MM.1S (cell line): ENCODE data around the gene CCM2L.

ENCODE experiments used
- DNase-seq: peaks from one replicate; pipeline ENCODE4 v3.0.0-alpha.2; 2015
- H2AFZ ChIP-seq: fragments of 300-600 bp; sonication (generic); 2 replicates; pipeline ENCODE4 v1.6.0; 2016; ENCODE audit warnings: antibody characterized with exemption, low read length
- H3F3A ChIP-seq: fragments of 300-600 bp; sonication (generic); 2 replicates; pipeline ENCODE4 v1.6.1; 2016; ENCODE audit warnings: mild to moderate bottlenecking, antibody characterized with exemption, low read length, moderate library complexity, mixed read lengths; ENCODE audit not compliant: insufficient read depth
- H3K27ac ChIP-seq: fragments of 300-600 bp; sonication (generic); 2 replicates; pipeline ENCODE4 v1.5.1; 2016; ENCODE audit warnings: mild to moderate bottlenecking, low read length
- H3K27me3 ChIP-seq: fragments of 300-600 bp; sonication (generic); replicated peaks from 2 replicates; pipeline ENCODE4 v1.6.0; 2016; ENCODE audit warnings: low read length; ENCODE audit not compliant: insufficient read depth
- H3K36me3 ChIP-seq: fragments of 300-600 bp; sonication (generic); replicated peaks from 2 replicates; pipeline ENCODE4 v1.6.1; 2016; ENCODE audit warnings: mild to moderate bottlenecking, low read length, mixed read lengths; ENCODE audit not compliant: insufficient read depth
- H3K4me1 ChIP-seq: fragments of 300-600 bp; sonication (generic); 2 replicates; pipeline ENCODE4 v1.6.1; 2016; ENCODE audit warnings: low read length, mixed read lengths
- H3K4me2 ChIP-seq: fragments of 300-600 bp; sonication (generic); 2 replicates; pipeline ENCODE4 v1.6.0; 2016; ENCODE audit warnings: low read depth, low read length
- H3K4me3 ChIP-seq: fragments of 300-600 bp; sonication (generic); 2 replicates; pipeline ENCODE4 v1.5.1; 2016; ENCODE audit warnings: low read length, mixed read lengths
- H3K79me2 ChIP-seq: fragments of 300-600 bp; sonication (generic); 2 replicates; pipeline ENCODE4 v1.6.1; 2016; ENCODE audit warnings: mixed run types, low read length, mixed read lengths
- H3K9ac ChIP-seq: fragments of 300-600 bp; sonication (generic); 2 replicates; pipeline ENCODE4 v1.6.1; 2016; ENCODE audit warnings: low read length, mixed read lengths
- H3K9me2 ChIP-seq: fragments of 300-600 bp; sonication (generic); replicated peaks from 2 replicates; pipeline ENCODE4 v1.6.1; 2016; ENCODE audit warnings: mild to moderate bottlenecking, low read length, mixed read lengths; ENCODE audit not compliant: insufficient read depth
- H3K9me3 ChIP-seq: fragments of 300-600 bp; sonication (generic); replicated peaks from 2 replicates; pipeline ENCODE4 v1.6.1; 2016; ENCODE audit warnings: mild to moderate bottlenecking, low read length, mixed read lengths; ENCODE audit not compliant: insufficient read depth
- H4K20me1 ChIP-seq: fragments of 300-600 bp; sonication (generic); 2 replicates; pipeline ENCODE4 v1.6.1; 2016; ENCODE audit warnings: mild to moderate bottlenecking, low read length, moderate library complexity, mixed read lengths; ENCODE audit not compliant: insufficient read depth
- CTCF ChIP-seq: fragments of 300-600 bp; sonication (generic); IDR thresholded peaks from 2 replicates; pipeline ENCODE4 v1.5.1; 2016; ENCODE audit warnings: antibody characterized with exemption, low read length, mixed read lengths
- EZH2 ChIP-seq: fragments of 300-600 bp; sonication (generic); optimal IDR thresholded peaks from 2 replicates; pipeline ENCODE3; 2017; ENCODE audit warnings: low read depth, mild to moderate bottlenecking, antibody characterized with exemption, low read length, mixed read lengths
- EZH2phosphoT487 ChIP-seq: fragments of 300-600 bp; sonication (generic); IDR thresholded peaks from 2 replicates; pipeline ENCODE4 v1.6.1; 2018; ENCODE audit warnings: antibody characterized with exemption, low read length

The CCM2L gene

GRCh38 chr20:32010101-32010500, at the start of gene CCM2L:
Gene CCM2L, plus strand, starts transcription at chr20:32010438. Its CDS starts 17 bp downstream, at chr20:32010455.
- Histone ChIP-seq H3K27ac (no peak within 1 kb of the TSS), H3K9ac (no peak within 1 kb of the TSS), H3K36me3 (no peaks in the 10 kb centered on the region), H3K9me3 (no peaks in the 10 kb centered on the region), H3K4me1 (no peaks in the 10 kb centered on the region), H3K4me3 (no peak within 1 kb of the TSS), H2AFZ (no peak within 1 kb of the TSS), H3K27me3 (peaks cover 84% of the 10 kb centered on the region), H3K4me2 (no peak within 1 kb of the TSS), H3K9me2 (no peaks in the 10 kb centered on the region), H3F3A (no peaks in the 10 kb centered on the region), H3K79me2 (no peaks in the 10 kb centered on the region), H4K20me1 (no peaks in the 10 kb centered on the region)
- no peak for DNase-seq
- TF ChIP-seq EZH2phosphoT487, result no peak
- TF ChIP-seq EZH2, result no peak
- no peak for TF ChIP-seq CTCF

- Histone ChIP-seq H3K9ac (no peak overlapping the region), H3K4me2 (no peak overlapping the region), H3K4me3 (no peak overlapping the region), H3K27ac (no peak overlapping the region), H4K20me1 (no peaks in the 10 kb centered on the region), H3K9me2 (no peaks in the 10 kb centered on the region), H3K27me3 (peaks cover 89% of the 10 kb centered on the region), H3F3A (no peaks in the 10 kb centered on the region), H2AFZ (no peak overlapping the region), H3K9me3 (no peaks in the 10 kb centered on the region), H3K4me1 (no peaks in the 10 kb centered on the region), H3K79me2 (no peaks in the 10 kb centered on the region), H3K36me3 (no peaks in the 10 kb centered on the region)
- TF ChIP-seq CTCF (no peak), EZH2phosphoT487 (no peak), EZH2 (no peak)
- DNase-seq, result no peak
These were observed 47.5 kb upstream of the CCM2L start for GRCh38 chr20:31962761-31963160.

GRCh38 chr20:31963889-31964288, 46.3 kb upstream of the CCM2L start:
- Histone ChIP-seq H2AFZ (no peak overlapping the region), H3F3A (no peaks in the 10 kb centered on the region), H3K9me2 (no peaks in the 10 kb centered on the region), H3K9me3 (no peaks in the 10 kb centered on the region), H3K27me3 (peaks cover 84% of the 10 kb centered on the region), H3K79me2 (no peaks in the 10 kb centered on the region), H3K9ac (no peak overlapping the region), H3K27ac (no peak overlapping the region), H3K4me1 (no peaks in the 10 kb centered on the region), H4K20me1 (no peaks in the 10 kb centered on the region), H3K4me3 (no peak overlapping the region), H3K4me2 (no peak overlapping the region), H3K36me3 (no peaks in the 10 kb centered on the region)
- TF ChIP-seq CTCF (no peak), EZH2 (no peak), EZH2phosphoT487 (no peak)
- no peak for DNase-seq
